ENCODE data around the gene BOK. TPM values are rescaled to one million over a fixed set of nuclear protein-coding genes. Genes with fewer than 3 reads are reported as not detected.

BOK gene
- total RNA-seq, 2 donors from 2014 or later = 1.0 to 2.2 TPM

DNA sequence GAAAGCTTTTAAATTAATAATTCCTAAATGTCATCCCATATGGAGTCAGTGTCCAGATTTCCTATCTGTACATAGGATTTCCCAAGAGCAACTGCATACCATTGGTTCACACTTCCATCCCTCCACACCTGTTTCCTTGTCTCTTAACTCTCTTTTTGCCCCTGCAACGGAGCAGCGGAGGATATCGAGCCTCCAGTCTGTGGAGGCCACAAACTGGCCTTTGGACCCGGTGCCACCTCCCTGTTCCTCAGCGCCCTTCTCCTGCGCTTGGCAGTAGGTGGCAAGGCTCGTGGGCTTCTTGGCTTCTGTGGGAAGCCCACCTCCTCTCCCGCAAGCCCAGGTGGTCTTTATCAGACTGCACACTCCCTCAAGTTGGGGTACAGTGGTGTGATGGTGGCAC is 26.4 kb upstream of the BOK start:
- Mint-ChIP-seq H3K36me3 (no peaks in the 10 kb centered on the region), H3K27me3 (peaks cover 0 to 3% of the 10 kb centered on the region in 2 donors), H3K27ac (no peak overlapping the region), H3K9me3 (no peaks in the 10 kb centered on the region), H3K4me1 (ENCODE audit: low read depth in 2 of 2) (no peaks in the 10 kb centered on the region), H3K4me3 (no peak overlapping the region)
- ATAC-seq (no peak), DNase-seq (ENCODE audit: low spot score) (no peak)

GRCh38 chr2:241532733-241533601 is 25.6 kb upstream of the BOK start:
- Mint-ChIP-seq H3K4me3 (no peak overlapping the region), H3K36me3 (no peaks in the 10 kb centered on the region), H3K4me1 (ENCODE audit: low read depth in 2 of 2) (no peaks in the 10 kb centered on the region), H3K27me3 (peaks cover 0 to 3% of the 10 kb centered on the region in 2 donors), H3K9me3 (no peaks in the 10 kb centered on the region), H3K27ac (no peak overlapping the region)
- peak in 1 of 2 donors; percentile 26 for ATAC-seq
- peak; percentile 46 for DNase-seq (ENCODE audit: low spot score)

GRCh38 chr2:241534293-241534692 is 24.3 kb upstream of the BOK start:
- no peak for DNase-seq (ENCODE audit: low spot score)

GRCh38 chr2:241534701-241535375 is 23.7 kb upstream of the BOK start:
- ATAC-seq (peak in 1 of 2 donors; percentile 19), DNase-seq (ENCODE audit: low spot score) (peak; percentile 47)
- Mint-ChIP-seq H3K4me1 (ENCODE audit: low read depth in 2 of 2) (no peaks in the 10 kb centered on the region), H3K36me3 (no peaks in the 10 kb centered on the region), H3K27ac (no peak overlapping the region), H3K27me3 (peaks cover 4 to 7% of the 10 kb centered on the region in 2 donors), H3K9me3 (no peaks in the 10 kb centered on the region), H3K4me3 (no peak overlapping the region)

More at GRCh38 chr2:241534293-241534692, 24.3 kb upstream of the BOK start:
- peaks cover 4 to 7% of the 10 kb centered on the region in 2 donors for H3K27me3 Mint-ChIP-seq
- H3K27ac Mint-ChIP-seq = no peak overlapping the region
- H3K36me3 Mint-ChIP-seq = no peaks in the 10 kb centered on the region
- H3K9me3 Mint-ChIP-seq = no peaks in the 10 kb centered on the region
- ATAC-seq = no peak
- H3K4me1 Mint-ChIP-seq (ENCODE audit: low read depth in 2 of 2) = no peaks in the 10 kb centered on the region
- no peak overlapping the region for H3K4me3 Mint-ChIP-seq

DNA sequence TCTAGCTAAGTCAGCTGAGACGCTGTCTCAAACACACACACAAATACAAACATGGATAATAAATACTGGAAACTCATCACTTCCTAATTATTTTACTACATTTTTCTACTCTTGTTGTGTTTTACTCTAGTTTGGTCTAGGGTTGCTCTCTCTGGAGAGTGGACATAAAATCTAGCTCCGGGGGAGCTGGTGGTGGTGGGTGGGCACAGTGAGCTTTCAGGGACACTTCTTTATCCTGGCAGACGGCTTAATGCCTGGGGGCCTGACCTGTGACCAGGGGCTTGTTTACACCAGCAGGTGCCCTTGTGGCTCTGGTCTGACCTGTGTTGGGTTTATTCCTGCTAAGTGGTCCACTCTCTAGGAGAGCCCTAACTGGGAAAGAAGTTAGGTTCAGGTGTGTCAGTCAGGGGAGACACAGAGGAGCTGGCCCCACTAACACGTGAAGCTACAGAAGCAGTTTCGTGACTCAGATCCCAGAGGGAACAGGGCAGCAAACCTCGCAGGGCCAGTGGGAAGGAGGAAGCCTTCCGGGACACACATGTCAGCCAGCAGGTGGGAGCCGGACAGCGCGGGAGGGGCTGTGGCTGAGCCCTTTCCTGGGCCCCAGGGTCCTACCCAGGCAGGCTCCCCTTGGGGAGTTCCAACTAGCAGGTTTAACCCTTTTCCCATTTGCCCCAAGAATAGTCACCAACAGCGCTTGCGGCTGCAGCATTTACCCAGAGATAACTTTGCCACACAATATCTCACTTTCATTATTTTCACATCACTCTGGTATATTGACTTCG is 22.5 kb upstream of the BOK start:
- Mint-ChIP-seq H3K27ac (no peak overlapping the region), H3K36me3 (no peaks in the 10 kb centered on the region), H3K4me1 (ENCODE audit: low read depth in 2 of 2) (peaks cover 0 to 3% of the 10 kb centered on the region in 2 donors), H3K27me3 (peaks cover 4 to 7% of the 10 kb centered on the region in 2 donors), H3K4me3 (no peak overlapping the region), H3K9me3 (no peaks in the 10 kb centered on the region)
- no peak for ATAC-seq
- DNase-seq (ENCODE audit: low spot score) = peak; percentile 40

DNA sequence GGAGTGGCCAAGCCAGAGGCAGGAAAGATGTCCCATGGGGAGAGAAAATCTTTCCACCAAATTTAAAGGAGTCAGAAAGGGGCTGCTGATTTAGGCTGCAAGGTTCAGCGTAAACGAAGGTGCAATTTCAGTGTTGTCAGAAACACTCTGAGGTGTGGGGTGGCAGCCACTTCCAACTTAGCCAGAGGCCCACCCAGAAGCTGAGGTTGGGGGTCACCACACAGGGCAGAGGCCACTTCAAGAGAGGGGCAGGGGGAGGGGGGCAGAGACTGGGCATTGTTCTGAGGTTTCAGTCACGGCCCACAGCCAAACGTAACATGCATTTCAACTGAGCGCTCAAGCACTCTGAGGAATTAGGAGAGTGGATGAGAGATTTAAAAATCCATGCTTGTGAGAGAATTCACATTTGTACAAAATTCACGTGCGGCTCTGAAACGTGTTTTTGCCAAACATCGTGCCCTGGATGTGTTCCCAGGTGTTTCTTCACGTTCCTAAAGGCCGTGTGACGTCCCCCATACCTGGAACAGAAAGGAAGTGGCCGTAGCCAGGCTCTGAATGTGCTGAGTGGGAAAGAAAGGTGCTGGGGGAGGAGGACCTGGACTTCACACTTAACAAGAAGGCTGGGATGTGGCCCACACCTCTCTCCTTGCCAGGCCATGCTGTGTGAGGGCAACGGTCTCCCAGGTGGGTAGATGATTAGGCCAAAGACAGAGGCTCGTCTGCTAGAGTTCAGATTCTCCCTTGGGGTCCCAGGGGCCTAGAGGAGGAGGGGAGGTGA is 19.5 kb upstream of the BOK start:
- H3K27ac Mint-ChIP-seq = no peak overlapping the region
- H3K4me1 Mint-ChIP-seq (ENCODE audit: low read depth in 2 of 2) = peaks cover 0 to 3% of the 10 kb centered on the region in 2 donors
- no peaks in the 10 kb centered on the region for H3K9me3 Mint-ChIP-seq
- ATAC-seq (no peak), DNase-seq (ENCODE audit: low spot score) (peak; percentile 56)
- no peak overlapping the region for H3K4me3 Mint-ChIP-seq
- H3K27me3 Mint-ChIP-seq = peaks cover 4 to 7% of the 10 kb centered on the region in 2 donors
- no peaks in the 10 kb centered on the region for H3K36me3 Mint-ChIP-seq

- DNase-seq (ENCODE audit: low spot score) = no peak
- peaks cover 0 to 3% of the 10 kb centered on the region in 2 donors for H3K4me1 Mint-ChIP-seq (ENCODE audit: low read depth in 2 of 2)
- H3K36me3 Mint-ChIP-seq = no peaks in the 10 kb centered on the region
- H3K27ac Mint-ChIP-seq = no peak overlapping the region
- no peak for ATAC-seq
- H3K4me3 Mint-ChIP-seq = no peak overlapping the region
- peaks cover 4 to 7% of the 10 kb centered on the region in 2 donors for H3K27me3 Mint-ChIP-seq
- no peaks in the 10 kb centered on the region for H3K9me3 Mint-ChIP-seq
Measured at GRCh38 chr2:241539616-241540374, 18.8 kb upstream of the BOK start.

DNA sequence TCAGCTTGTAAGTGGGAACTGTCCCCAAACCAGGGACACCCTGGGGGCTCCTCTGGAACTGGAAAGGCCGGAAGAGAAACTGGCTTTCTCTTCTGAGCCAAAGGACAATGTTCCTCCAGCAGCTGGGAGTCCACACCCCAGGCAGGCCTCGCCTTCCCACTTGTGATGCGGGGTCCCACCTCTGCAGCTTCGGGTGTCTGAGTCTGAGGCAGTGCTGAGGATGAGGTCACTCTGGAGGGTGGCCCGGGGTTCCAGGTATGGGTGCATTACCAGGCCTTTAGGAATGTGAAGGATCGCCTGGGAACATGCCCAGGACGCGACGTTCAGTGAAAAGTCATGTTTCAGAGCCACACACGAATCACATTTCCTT is 18.2 kb upstream of the BOK start:
- Mint-ChIP-seq H3K36me3 (no peaks in the 10 kb centered on the region), H3K9me3 (no peaks in the 10 kb centered on the region), H3K27me3 (peaks cover 4 to 7% of the 10 kb centered on the region in 2 donors), H3K4me3 (peak overlapping the region; percentile 60), H3K4me1 (ENCODE audit: low read depth in 2 of 2) (peaks cover 0 to 3% of the 10 kb centered on the region in 2 donors), H3K27ac (no peak overlapping the region)
- ATAC-seq (no peak), DNase-seq (ENCODE audit: low spot score) (no peak)

GRCh38 chr2:241540771-241541561 is 17.6 kb upstream of the BOK start:
- Mint-ChIP-seq H3K27me3 (peaks cover 4 to 7% of the 10 kb centered on the region in 2 donors), H3K4me1 (ENCODE audit: low read depth in 2 of 2) (peaks cover 0 to 3% of the 10 kb centered on the region in 2 donors), H3K36me3 (no peaks in the 10 kb centered on the region), H3K27ac (no peak overlapping the region), H3K4me3 (peak overlapping the region; percentile 60), H3K9me3 (no peaks in the 10 kb centered on the region)
- ATAC-seq (peak; percentile 87 to 94), DNase-seq (ENCODE audit: low spot score) (peak; percentile 70)

DNA sequence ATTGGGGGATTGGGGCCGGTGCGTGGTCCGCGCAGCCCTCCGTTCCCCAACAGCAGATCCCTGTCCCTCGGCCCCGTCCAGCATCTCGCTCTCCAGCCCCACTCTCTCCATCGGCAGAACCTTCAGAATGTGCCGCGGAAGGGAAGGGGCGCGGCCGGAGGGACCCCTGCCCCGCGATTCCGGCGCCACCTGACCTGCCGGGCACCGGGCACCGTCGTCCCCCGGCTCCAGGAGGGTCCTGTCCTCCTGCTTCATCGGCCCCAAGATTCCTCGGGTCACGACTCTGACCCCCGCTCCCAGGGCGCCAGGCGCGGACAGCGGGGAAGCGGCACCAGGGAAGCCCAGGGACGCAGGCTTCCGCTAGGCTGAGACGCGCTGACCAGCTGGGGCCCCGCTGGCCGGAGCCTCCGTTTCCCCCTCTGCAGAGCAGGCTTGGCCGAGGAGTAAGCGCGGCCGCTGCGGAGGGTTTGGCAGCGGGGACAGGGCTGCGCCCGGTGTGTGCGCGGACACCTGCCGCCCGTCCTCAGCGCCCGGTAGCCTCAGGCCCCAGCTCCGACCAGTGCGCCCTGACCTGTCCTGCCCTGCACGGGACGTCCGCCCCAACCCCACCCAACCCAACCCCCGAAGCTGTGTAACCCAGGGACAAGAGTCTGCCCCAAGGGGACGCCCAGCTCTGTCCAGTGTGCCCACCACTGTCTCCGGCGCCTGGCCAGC is 16.8 kb upstream of the BOK start:
- Mint-ChIP-seq H3K4me3 (no peak overlapping the region), H3K27ac (no peak overlapping the region), H3K36me3 (no peaks in the 10 kb centered on the region), H3K4me1 (ENCODE audit: low read depth in 2 of 2) (peaks cover 0 to 3% of the 10 kb centered on the region in 2 donors), H3K9me3 (no peaks in the 10 kb centered on the region), H3K27me3 (peaks cover 4 to 7% of the 10 kb centered on the region in 2 donors)
- ATAC-seq (no peak), DNase-seq (ENCODE audit: low spot score) (peak; percentile 44)

DNA sequence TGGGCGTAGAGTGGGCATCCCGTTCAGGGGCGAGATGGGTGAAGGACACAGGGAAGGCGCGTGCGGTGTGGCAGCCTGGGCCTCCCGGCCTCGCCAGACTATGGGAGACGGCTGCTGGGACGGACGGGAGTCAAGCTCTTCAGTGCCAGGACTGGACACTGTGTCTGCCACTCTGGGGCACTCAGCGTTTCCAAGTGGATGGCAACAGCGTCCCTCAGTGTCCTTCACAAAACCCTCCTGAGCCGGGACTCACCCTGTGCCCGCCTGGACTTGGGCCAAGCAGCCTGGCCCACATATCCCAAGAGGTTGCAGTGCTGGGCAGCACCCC is 16.3 kb upstream of the BOK start:
- no peak for ATAC-seq

More for the DNA sequence above, 16.3 kb upstream of the BOK start:
- DNase-seq (ENCODE audit: low spot score) = peak; percentile 37
- peaks cover 7 to 8% of the 10 kb centered on the region in 2 donors for H3K27me3 Mint-ChIP-seq
- no peak overlapping the region for H3K4me3 Mint-ChIP-seq
- H3K9me3 Mint-ChIP-seq = no peaks in the 10 kb centered on the region
- H3K27ac Mint-ChIP-seq = no peak overlapping the region
- H3K4me1 Mint-ChIP-seq (ENCODE audit: low read depth in 2 of 2) = peaks cover 0 to 3% of the 10 kb centered on the region in 2 donors
- H3K36me3 Mint-ChIP-seq = no peaks in the 10 kb centered on the region
